ENCODE results near the gene ZNF586.
"Not testable (repeated sequence)": the region's sequence is repeated elsewhere in the genome, so short reads cannot be mapped to it uniquely, and the experiment has no call there.

ZNF586 gene

GRCh38 chr19:57788114-57788692 is 18.7 kb downstream of the ZNF586 start:
- Histone ChIP-seq H3K27ac (no peak overlapping the region), H3K4me2 (no peak overlapping the region), H3K4me3 (no peak overlapping the region), H3K9ac (no peak overlapping the region), H3K27me3 (no peaks in the 10 kb centered on the region), H4K20me1 (peaks cover 74% of the 10 kb centered on the region), H3K9me3 (peaks cover 36% of the 10 kb centered on the region), H3K4me1 (no peaks in the 10 kb centered on the region), H3K36me3 (peaks cover 94% of the 10 kb centered on the region)
- TF ChIP-seq Cebpa-rat (IDR thresholded peaks at IDR 0.05): no peak

GRCh38 chr19:57789288-57789687 is 19.8 kb downstream of the ZNF586 start:
- TF ChIP-seq Cebpa-rat (IDR thresholded peaks at IDR 0.05): no peak
- Histone ChIP-seq H3K9ac (no peak overlapping the region), H3K4me3 (no peak overlapping the region), H3K4me2 (no peak overlapping the region), H3K4me1 (no peaks in the 10 kb centered on the region), H3K27ac (no peak overlapping the region), H3K27me3 (no peaks in the 10 kb centered on the region), H4K20me1 (peaks cover 84% of the 10 kb centered on the region), H3K9me3 (peaks cover 25% of the 10 kb centered on the region), H3K36me3 (peaks cover 92% of the 10 kb centered on the region)

- H3K9me3 ChIP-seq, H3K4me2 ChIP-seq, H3K27ac ChIP-seq, H3K9ac ChIP-seq, H3K27me3 ChIP-seq, H3K4me1 ChIP-seq, H3K4me3 ChIP-seq: not testable (repeated sequence)
- Histone ChIP-seq H4K20me1 (peaks cover 67% of the 10 kb centered on the region), H3K36me3 (peaks cover 79% of the 10 kb centered on the region)
Measured at GRCh38 chr19:57796580-57796979, 27.1 kb downstream of the ZNF586 start.

GRCh38 chr19:57800696-57801095 is 31.2 kb downstream of the ZNF586 start:
- Histone ChIP-seq H3K9me3 (no peaks in the 10 kb centered on the region), H3K36me3 (peaks cover 50% of the 10 kb centered on the region), H3K4me3 (no peak overlapping the region), H4K20me1 (peaks cover 57% of the 10 kb centered on the region), H3K4me2 (no peak overlapping the region), H3K9ac (no peak overlapping the region), H3K27me3 (no peaks in the 10 kb centered on the region), H3K4me1 (peaks cover 15% of the 10 kb centered on the region), H3K27ac (no peak overlapping the region)
- no peak for TF ChIP-seq Cebpa-rat (IDR thresholded peaks at IDR 0.05)

GRCh38 chr19:57802269-57802668 is 32.8 kb downstream of the ZNF586 start:
- peaks cover 61% of the 10 kb centered on the region for H4K20me1 ChIP-seq
- no peaks in the 10 kb centered on the region for H3K27me3 ChIP-seq
- H3K36me3 ChIP-seq: peaks cover 51% of the 10 kb centered on the region
- H3K27ac ChIP-seq: no peak overlapping the region
- H3K4me3 ChIP-seq: no peak overlapping the region
- no peak overlapping the region for H3K4me2 ChIP-seq
- no peak overlapping the region for H3K9ac ChIP-seq
- peaks cover 15% of the 10 kb centered on the region for H3K4me1 ChIP-seq
- H3K9me3 ChIP-seq: no peaks in the 10 kb centered on the region
- no peak for TF ChIP-seq Cebpa-rat (IDR thresholded peaks at IDR 0.05)

- Histone ChIP-seq H4K20me1 (peaks cover 71% of the 10 kb centered on the region), H3K27ac (peak overlapping the region; percentile 62; the same call in 1 of the 2 replicates), H3K9ac (peak overlapping the region; percentile 67), H3K4me1 (peaks cover 15% of the 10 kb centered on the region), H3K9me3 (no peaks in the 10 kb centered on the region), H3K4me3 (peak overlapping the region; percentile 55), H3K27me3 (no peaks in the 10 kb centered on the region), H3K36me3 (peaks cover 54% of the 10 kb centered on the region), H3K4me2 (peak overlapping the region; percentile 73)
- no peak for TF ChIP-seq Cebpa-rat (IDR thresholded peaks at IDR 0.05)
Measured at GRCh38 chr19:57803265-57803593, 33.8 kb downstream of the ZNF586 start.

DNA sequence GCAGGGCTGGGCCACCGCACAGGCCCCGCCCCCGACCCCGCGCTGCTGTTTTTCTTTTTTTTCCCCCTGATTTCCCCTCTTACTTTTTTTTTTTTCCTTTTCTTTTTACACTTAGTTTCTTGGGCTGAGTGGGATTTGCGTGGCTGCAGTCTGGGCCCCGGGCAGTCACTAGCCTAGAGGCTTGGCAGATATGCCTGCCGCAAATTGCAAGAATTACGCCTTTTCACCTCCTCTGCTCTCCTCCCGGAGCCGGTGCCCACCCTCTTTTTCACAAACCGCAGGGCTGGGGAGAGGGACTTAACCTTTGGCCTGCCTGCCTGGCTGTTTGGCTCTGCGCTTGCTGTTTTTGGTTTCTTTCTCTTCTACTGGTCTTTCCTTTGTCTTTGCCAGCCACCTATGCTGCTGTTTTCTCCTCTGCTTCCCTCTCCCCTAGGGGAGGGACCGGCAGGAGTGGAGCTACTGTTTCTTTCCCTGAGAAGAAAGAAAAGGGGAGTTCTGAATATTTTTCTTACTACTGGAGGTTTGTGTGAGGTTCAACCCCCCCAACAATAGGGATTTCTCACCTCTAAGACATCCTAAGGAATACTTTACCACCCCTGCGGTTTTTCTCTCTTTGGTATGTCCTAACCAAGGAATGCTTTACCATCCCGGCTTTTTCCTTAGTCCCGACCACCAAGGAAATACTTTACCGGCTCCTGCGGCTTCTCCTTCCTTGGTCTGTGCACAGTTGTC is 34.3 kb downstream of the ZNF586 start:
- H3K4me3 ChIP-seq: peak overlapping the region; percentile 55
- peaks cover 54% of the 10 kb centered on the region for H3K36me3 ChIP-seq
- peaks cover 15% of the 10 kb centered on the region for H3K4me1 ChIP-seq
- peak overlapping the region; percentile 73 for H3K4me2 ChIP-seq
- peaks cover 71% of the 10 kb centered on the region for H4K20me1 ChIP-seq
- no peaks in the 10 kb centered on the region for H3K27me3 ChIP-seq
- no peaks in the 10 kb centered on the region for H3K9me3 ChIP-seq
- H3K27ac ChIP-seq: peak overlapping the region; percentile 62; the same call in 1 of the 2 replicates
- H3K9ac ChIP-seq: peak overlapping the region; percentile 67
- TF ChIP-seq Cebpa-rat (IDR thresholded peaks at IDR 0.05): no peak

- Histone ChIP-seq H3K9ac (no peak overlapping the region), H3K9me3 (no peaks in the 10 kb centered on the region), H3K4me2 (no peak overlapping the region), H3K4me1 (peaks cover 23% of the 10 kb centered on the region), H3K27ac (no peak overlapping the region), H3K4me3 (no peak overlapping the region), H3K36me3 (peaks cover 66% of the 10 kb centered on the region), H4K20me1 (peaks cover 62% of the 10 kb centered on the region), H3K27me3 (no peaks in the 10 kb centered on the region)
- TF ChIP-seq Cebpa-rat (IDR thresholded peaks at IDR 0.05): no peak
Measured at GRCh38 chr19:57807541-57807940, 38.1 kb downstream of the ZNF586 start.

- Histone ChIP-seq H3K4me1 (peaks cover 24% of the 10 kb centered on the region), H3K36me3 (peaks cover 61% of the 10 kb centered on the region), H4K20me1 (peaks cover 51% of the 10 kb centered on the region)
- not testable (repeated sequence) for H3K27ac ChIP-seq, H3K27me3 ChIP-seq, H3K9me3 ChIP-seq, H3K4me3 ChIP-seq, H3K4me2 ChIP-seq, H3K9ac ChIP-seq
Measured at GRCh38 chr19:57810410-57811295, 41.2 kb downstream of the ZNF586 start.

DNA sequence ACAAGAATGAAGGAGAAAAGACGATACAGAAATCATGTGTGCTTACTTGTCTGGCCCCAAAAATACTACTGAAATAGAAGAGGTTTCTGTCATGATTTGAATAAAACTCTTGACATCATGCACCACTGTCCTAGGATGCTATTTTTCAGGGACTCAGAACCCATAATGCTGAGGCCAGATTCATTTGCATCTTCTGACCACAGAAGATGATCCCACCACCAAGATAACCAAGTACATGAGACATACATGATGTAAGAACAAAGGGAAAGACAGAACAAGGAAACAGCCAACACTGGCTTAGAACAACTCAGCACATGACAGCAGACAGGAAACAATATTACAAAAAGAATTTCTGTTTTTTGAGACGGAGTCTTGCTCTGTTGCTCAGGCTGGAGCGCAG is 42.8 kb downstream of the ZNF586 start:
- Histone ChIP-seq H3K36me3 (peaks cover 50% of the 10 kb centered on the region), H3K4me2 (peak overlapping the region; percentile 33), H3K27me3 (no peaks in the 10 kb centered on the region), H3K27ac (no peak overlapping the region), H3K9me3 (no peaks in the 10 kb centered on the region), H3K4me3 (no peak overlapping the region), H3K4me1 (peaks cover 24% of the 10 kb centered on the region), H3K9ac (no peak overlapping the region), H4K20me1 (peaks cover 42% of the 10 kb centered on the region)
- no peak for TF ChIP-seq Cebpa-rat (IDR thresholded peaks at IDR 0.05)

GRCh38 chr19:57812975-57813820 is 43.7 kb downstream of the ZNF586 start:
- peaks cover 32% of the 10 kb centered on the region for H4K20me1 ChIP-seq
- H3K36me3 ChIP-seq: peaks cover 40% of the 10 kb centered on the region
- not testable (repeated sequence) for H3K9me3 ChIP-seq, H3K27me3 ChIP-seq, H3K9ac ChIP-seq, H3K27ac ChIP-seq
- H3K4me2 ChIP-seq: peak overlapping the region; percentile 88
- H3K4me3 ChIP-seq: peak overlapping the region; percentile 79; the same call in 1 of the 2 replicates
- H3K4me1 ChIP-seq: peaks cover 30% of the 10 kb centered on the region

Measured in BLaER1 (cell line).